Hepatocyte (in vitro differentiated cells): ENCODE measurements around the gene ARHGAP18.

Experiments used
- EZH2 ChIP-seq: fragments of 200-600 bp; sonication (generic); IDR thresholded peaks from 2 replicates; pipeline ENCODE4 v1.6.1; 2016; ENCODE audit warnings: antibody characterized with exemption, mild to moderate bottlenecking, borderline replicate concordance
- EZH2phosphoT487 ChIP-seq: fragments of 200-600 bp; sonication (generic); IDR thresholded peaks from one replicate; pipeline ENCODE4 v1.6.1; 2018; ENCODE audit warnings: antibody characterized with exemption, mild to moderate bottlenecking, low read depth, moderate library complexity; ENCODE audit not compliant: unreplicated experiment, severe bottlenecking
- TF ChIP-seq, protein P1 (sequence below): fragments of 200-600 bp; sonication (generic); IDR thresholded peaks from 2 replicates; pipeline ENCODE4 v1.5.1; 2016; ENCODE audit warnings: antibody characterized with exemption, mild to moderate bottlenecking; ENCODE audit not compliant: poor library complexity

DNA sequence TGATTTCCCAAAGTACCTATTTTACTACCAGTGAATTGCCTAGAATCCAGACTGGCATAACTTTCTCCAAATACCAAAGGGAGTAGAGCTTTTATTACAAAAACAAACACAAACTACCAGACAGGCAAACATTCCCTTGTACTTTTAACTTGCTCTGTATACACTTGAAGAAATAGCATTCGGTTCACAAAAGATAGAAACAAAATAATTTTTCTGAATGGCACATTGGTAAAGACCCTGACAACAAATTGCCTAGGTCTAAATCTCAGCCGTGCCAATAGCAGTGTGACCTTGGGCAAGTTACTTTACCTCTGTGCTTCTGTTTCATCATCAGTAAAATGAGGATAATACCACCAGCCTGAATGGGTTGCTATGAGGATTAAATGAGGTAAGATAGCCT lies 15.9 kb downstream of the ARHGAP18 start:
- TF ChIP-seq, protein P1, sequence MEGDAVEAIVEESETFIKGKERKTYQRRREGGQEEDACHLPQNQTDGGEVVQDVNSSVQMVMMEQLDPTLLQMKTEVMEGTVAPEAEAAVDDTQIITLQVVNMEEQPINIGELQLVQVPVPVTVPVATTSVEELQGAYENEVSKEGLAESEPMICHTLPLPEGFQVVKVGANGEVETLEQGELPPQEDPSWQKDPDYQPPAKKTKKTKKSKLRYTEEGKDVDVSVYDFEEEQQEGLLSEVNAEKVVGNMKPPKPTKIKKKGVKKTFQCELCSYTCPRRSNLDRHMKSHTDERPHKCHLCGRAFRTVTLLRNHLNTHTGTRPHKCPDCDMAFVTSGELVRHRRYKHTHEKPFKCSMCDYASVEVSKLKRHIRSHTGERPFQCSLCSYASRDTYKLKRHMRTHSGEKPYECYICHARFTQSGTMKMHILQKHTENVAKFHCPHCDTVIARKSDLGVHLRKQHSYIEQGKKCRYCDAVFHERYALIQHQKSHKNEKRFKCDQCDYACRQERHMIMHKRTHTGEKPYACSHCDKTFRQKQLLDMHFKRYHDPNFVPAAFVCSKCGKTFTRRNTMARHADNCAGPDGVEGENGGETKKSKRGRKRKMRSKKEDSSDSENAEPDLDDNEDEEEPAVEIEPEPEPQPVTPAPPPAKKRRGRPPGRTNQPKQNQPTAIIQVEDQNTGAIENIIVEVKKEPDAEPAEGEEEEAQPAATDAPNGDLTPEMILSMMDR, result no peak
- TF ChIP-seq EZH2 (no peak), EZH2phosphoT487 (no peak)
